ENCODE data around the gene ABCE1.

Gene ABCE1

GRCh38 chr4:145178740-145179280 is 80.7 kb downstream of the ABCE1 start:
- DNase-seq, result no peak
